SK-N-SH treated with all-trans-retinoic acid at 6 μM for 48 hours (cell line): Measurements from ENCODE around the gene ADAM19.
"Not testable (repeated sequence)": the region's sequence is repeated elsewhere in the genome, so short reads cannot be mapped to it uniquely, and the experiment has no call there.

Experiments used
- ATAC-seq: fragments of 200-7000 bp; cut with Tn5 transposase; 3 replicates; pipeline ENCODE4 v1.9.1; 2020; ENCODE audit warnings: mild to moderate bottlenecking, moderate library complexity
- ARNTL ChIP-seq: fragments of 450-650 bp; formaldehyde crosslinking; IDR thresholded peaks from 2 replicates; pipeline ENCODE4 v1.5.0; 2020; ENCODE audit warnings: low read depth, mild to moderate bottlenecking, moderate library complexity, borderline replicate concordance
- BACH2 ChIP-seq: fragments of 250-450 bp; sonication (Bioruptor Pico); IDR thresholded peaks from 2 replicates; pipeline ENCODE4 v1.9.0; 2021; ENCODE audit warnings: mild to moderate bottlenecking, borderline replicate concordance
- CSDC2 ChIP-seq: fragments of 250-450 bp; sonication (Bioruptor Pico); IDR thresholded peaks from 2 replicates; pipeline ENCODE4 v1.5.0; 2020; ENCODE audit warnings: mild to moderate bottlenecking, moderate library complexity
- ESRRG ChIP-seq: fragments of 250-450 bp; sonication (Bioruptor Pico); IDR thresholded peaks from 2 replicates; pipeline ENCODE4 v1.6.1; 2021; ENCODE audit warnings: mild to moderate bottlenecking
- GLIS3 ChIP-seq: fragments of 250-450 bp; sonication (Bioruptor Pico); IDR thresholded peaks from 2 replicates; pipeline ENCODE4 v1.5.0; 2020; ENCODE audit warnings: mild to moderate bottlenecking, moderate library complexity
- ISL1 ChIP-seq: fragments of 250-450 bp; sonication (Bioruptor Pico); IDR thresholded peaks from 2 replicates; pipeline ENCODE4 v2.1.2; 2022; ENCODE audit warnings: mild to moderate bottlenecking, moderate library complexity
- OSR1 ChIP-seq: fragments of 250-450 bp; sonication (Bioruptor Pico); IDR thresholded peaks from 2 replicates; pipeline ENCODE4 v1.8.0; 2022; ENCODE audit warnings: moderate library complexity, mild to moderate bottlenecking, inconsistent platforms
- RARB ChIP-seq: fragments of 250-450 bp; sonication (Bioruptor Pico); IDR thresholded peaks from 2 replicates; pipeline ENCODE4 v1.8.0; 2021; ENCODE audit warnings: mild to moderate bottlenecking, moderate library complexity
- SNAI2 ChIP-seq: fragments of 250-450 bp; sonication (Bioruptor Pico); IDR thresholded peaks from 2 replicates; pipeline ENCODE4 v1.5.0; 2020; ENCODE audit warnings: mild to moderate bottlenecking, moderate library complexity
- TCF4 ChIP-seq: fragments of 250-450 bp; sonication (Bioruptor Pico); IDR thresholded peaks from 2 replicates; pipeline ENCODE4 v1.8.0; 2021; ENCODE audit warnings: mild to moderate bottlenecking, moderate library complexity, borderline replicate concordance
- TOX ChIP-seq: fragments of 250-450 bp; sonication (Bioruptor Pico); IDR thresholded peaks from 2 replicates; pipeline ENCODE4 v1.8.0; 2021; ENCODE audit warnings: mild to moderate bottlenecking, moderate library complexity, borderline replicate concordance
- ZFP3 ChIP-seq: fragments of 250-450 bp; sonication (Bioruptor Pico); IDR thresholded peaks from 2 replicates; pipeline ENCODE4 v1.5.0; 2020; ENCODE audit warnings: mild to moderate bottlenecking, moderate library complexity
- ZFP30 ChIP-seq: fragments of 450-650 bp; formaldehyde crosslinking; IDR thresholded peaks from 2 replicates; pipeline ENCODE4 v1.5.0; 2022; ENCODE audit warnings: mild to moderate bottlenecking, moderate library complexity
- ZNF70 ChIP-seq: fragments of 450-650 bp; formaldehyde crosslinking; IDR thresholded peaks from 2 replicates; pipeline ENCODE4 v1.5.0; 2020; ENCODE audit warnings: mild to moderate bottlenecking, moderate library complexity
- ZNF8 ChIP-seq: fragments of 450-650 bp; formaldehyde crosslinking; IDR thresholded peaks from 2 replicates; pipeline ENCODE4 v1.5.0; 2020; ENCODE audit warnings: mild to moderate bottlenecking, moderate library complexity
- TF ChIP-seq, protein P1 (sequence below): fragments of 250-450 bp; sonication (Bioruptor Pico); IDR thresholded peaks from 2 replicates; pipeline ENCODE4 v1.5.1; 2020; ENCODE audit warnings: low read depth, mild to moderate bottlenecking, moderate library complexity
- TF ChIP-seq, protein P2 (sequence below): fragments of 250-450 bp; sonication (Bioruptor Pico); IDR thresholded peaks from 2 replicates; pipeline ENCODE4 v1.8.0; 2021; ENCODE audit warnings: low read depth, mild to moderate bottlenecking, moderate library complexity, borderline replicate concordance
- TF ChIP-seq, protein P3 (sequence below): fragments of 250-450 bp; sonication (Bioruptor Pico); IDR thresholded peaks from 2 replicates; pipeline ENCODE4 v1.8.0; 2020; ENCODE audit warnings: mild to moderate bottlenecking, moderate library complexity, borderline replicate concordance
- TF ChIP-seq, protein P4 (sequence below): fragments of 250-450 bp; sonication (Bioruptor Pico); IDR thresholded peaks from 2 replicates; pipeline ENCODE4 v1.5.0; 2020; ENCODE audit warnings: mild to moderate bottlenecking, moderate library complexity
- TF ChIP-seq, protein P5 (sequence below): fragments of 250-450 bp; sonication (Bioruptor Pico); IDR thresholded peaks from 2 replicates; pipeline ENCODE4 v1.5.1; 2021; ENCODE audit warnings: mild to moderate bottlenecking, moderate library complexity

The ADAM19 gene

DNA sequence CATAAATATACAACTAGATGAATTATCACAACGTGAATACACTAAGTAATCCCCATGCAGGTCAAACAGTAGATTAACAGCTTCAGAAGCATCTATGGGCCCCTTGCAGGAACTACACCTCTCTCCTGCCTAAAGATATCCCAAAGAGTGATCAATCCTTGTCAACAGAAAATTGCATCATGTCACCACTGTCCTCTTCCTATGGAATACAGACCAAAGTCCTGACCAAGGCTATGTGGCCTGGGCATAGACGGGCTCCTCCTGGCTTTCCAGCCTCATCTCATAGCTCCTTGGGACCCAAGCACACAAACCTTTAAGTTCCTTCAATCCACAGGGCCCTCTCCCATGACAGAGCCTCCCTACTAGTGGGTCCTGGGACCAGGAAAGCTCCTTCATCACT lies 90.2 kb downstream of the ADAM19 start:
- no peak for TF ChIP-seq OSR1 (CRISPR knock-in tag)
- no peak for TF ChIP-seq ZNF70 (CRISPR knock-in tag)
- no peak for TF ChIP-seq CSDC2 (CRISPR knock-in tag)
- TF ChIP-seq TOX (CRISPR knock-in tag): no peak
- TF ChIP-seq ISL1 (CRISPR knock-in tag): no peak
- TF ChIP-seq ESRRG (CRISPR knock-in tag): no peak
- no peak for TF ChIP-seq RARB
- TF ChIP-seq, protein P1, sequence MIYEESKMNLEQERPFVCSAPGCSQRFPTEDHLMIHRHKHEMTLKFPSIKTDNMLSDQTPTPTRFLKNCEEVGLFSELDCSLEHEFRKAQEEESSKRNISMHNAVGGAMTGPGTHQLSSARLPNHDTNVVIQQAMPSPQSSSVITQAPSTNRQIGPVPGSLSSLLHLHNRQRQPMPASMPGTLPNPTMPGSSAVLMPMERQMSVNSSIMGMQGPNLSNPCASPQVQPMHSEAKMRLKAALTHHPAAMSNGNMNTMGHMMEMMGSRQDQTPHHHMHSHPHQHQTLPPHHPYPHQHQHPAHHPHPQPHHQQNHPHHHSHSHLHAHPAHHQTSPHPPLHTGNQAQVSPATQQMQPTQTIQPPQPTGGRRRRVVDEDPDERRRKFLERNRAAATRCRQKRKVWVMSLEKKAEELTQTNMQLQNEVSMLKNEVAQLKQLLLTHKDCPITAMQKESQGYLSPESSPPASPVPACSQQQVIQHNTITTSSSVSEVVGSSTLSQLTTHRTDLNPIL: no peak
- TF ChIP-seq, protein P2, sequence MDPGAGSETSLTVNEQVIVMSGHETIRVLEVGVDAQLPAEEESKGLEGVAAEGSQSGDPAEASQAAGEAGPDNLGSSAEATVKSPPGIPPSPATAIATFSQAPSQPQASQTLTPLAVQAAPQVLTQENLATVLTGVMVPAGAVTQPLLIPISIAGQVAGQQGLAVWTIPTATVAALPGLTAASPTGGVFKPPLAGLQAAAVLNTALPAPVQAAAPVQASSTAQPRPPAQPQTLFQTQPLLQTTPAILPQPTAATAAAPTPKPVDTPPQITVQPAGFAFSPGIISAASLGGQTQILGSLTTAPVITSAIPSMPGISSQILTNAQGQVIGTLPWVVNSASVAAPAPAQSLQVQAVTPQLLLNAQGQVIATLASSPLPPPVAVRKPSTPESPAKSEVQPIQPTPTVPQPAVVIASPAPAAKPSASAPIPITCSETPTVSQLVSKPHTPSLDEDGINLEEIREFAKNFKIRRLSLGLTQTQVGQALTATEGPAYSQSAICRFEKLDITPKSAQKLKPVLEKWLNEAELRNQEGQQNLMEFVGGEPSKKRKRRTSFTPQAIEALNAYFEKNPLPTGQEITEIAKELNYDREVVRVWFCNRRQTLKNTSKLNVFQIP (CRISPR knock-in tag): no peak
- TF ChIP-seq, protein P3, sequence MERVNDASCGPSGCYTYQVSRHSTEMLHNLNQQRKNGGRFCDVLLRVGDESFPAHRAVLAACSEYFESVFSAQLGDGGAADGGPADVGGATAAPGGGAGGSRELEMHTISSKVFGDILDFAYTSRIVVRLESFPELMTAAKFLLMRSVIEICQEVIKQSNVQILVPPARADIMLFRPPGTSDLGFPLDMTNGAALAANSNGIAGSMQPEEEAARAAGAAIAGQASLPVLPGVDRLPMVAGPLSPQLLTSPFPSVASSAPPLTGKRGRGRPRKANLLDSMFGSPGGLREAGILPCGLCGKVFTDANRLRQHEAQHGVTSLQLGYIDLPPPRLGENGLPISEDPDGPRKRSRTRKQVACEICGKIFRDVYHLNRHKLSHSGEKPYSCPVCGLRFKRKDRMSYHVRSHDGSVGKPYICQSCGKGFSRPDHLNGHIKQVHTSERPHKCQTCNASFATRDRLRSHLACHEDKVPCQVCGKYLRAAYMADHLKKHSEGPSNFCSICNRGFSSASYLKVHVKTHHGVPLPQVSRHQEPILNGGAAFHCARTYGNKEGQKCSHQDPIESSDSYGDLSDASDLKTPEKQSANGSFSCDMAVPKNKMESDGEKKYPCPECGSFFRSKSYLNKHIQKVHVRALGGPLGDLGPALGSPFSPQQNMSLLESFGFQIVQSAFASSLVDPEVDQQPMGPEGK (CRISPR knock-in tag): no peak
- TF ChIP-seq ARNTL: no peak
- no peak for TF ChIP-seq ZFP30 (CRISPR knock-in tag)
- ATAC-seq: no peak

DNA sequence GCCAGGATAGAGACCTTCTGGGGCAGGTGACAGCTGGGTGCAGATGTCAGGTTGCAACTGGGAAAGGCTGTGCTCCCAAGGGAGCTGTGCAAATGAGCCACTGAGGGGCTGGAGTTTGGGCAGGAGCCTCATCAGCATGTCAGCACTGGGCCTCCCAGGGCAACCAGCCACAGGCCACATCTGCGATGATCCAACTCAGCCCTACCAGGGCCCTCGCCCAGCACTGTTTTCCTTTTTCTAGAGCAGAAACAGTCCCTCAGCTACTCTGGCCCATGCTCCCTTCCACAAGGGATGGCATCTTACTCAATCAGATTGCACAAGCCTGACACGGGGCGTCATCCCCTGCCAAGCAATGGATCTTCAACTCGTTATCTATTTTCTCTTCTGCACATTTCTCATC lies 90.8 kb downstream of the ADAM19 start:
- TF ChIP-seq, protein P3 (CRISPR knock-in tag): no peak
- TF ChIP-seq RARB (no peak), GLIS3 (no peak), BACH2 (CRISPR knock-in tag) (no peak), TCF4 (CRISPR knock-in tag) (no peak), ARNTL (no peak), ISL1 (CRISPR knock-in tag) (no peak), ZFP30 (CRISPR knock-in tag) (no peak), CSDC2 (CRISPR knock-in tag) (no peak), ESRRG (CRISPR knock-in tag) (no peak), SNAI2 (CRISPR knock-in tag) (no peak), ZNF8 (CRISPR knock-in tag) (no peak), ZFP3 (CRISPR knock-in tag) (no peak)
- TF ChIP-seq, protein P2 (CRISPR knock-in tag): no peak
- TF ChIP-seq, protein P1: no peak
- TF ChIP-seq, protein P4, sequence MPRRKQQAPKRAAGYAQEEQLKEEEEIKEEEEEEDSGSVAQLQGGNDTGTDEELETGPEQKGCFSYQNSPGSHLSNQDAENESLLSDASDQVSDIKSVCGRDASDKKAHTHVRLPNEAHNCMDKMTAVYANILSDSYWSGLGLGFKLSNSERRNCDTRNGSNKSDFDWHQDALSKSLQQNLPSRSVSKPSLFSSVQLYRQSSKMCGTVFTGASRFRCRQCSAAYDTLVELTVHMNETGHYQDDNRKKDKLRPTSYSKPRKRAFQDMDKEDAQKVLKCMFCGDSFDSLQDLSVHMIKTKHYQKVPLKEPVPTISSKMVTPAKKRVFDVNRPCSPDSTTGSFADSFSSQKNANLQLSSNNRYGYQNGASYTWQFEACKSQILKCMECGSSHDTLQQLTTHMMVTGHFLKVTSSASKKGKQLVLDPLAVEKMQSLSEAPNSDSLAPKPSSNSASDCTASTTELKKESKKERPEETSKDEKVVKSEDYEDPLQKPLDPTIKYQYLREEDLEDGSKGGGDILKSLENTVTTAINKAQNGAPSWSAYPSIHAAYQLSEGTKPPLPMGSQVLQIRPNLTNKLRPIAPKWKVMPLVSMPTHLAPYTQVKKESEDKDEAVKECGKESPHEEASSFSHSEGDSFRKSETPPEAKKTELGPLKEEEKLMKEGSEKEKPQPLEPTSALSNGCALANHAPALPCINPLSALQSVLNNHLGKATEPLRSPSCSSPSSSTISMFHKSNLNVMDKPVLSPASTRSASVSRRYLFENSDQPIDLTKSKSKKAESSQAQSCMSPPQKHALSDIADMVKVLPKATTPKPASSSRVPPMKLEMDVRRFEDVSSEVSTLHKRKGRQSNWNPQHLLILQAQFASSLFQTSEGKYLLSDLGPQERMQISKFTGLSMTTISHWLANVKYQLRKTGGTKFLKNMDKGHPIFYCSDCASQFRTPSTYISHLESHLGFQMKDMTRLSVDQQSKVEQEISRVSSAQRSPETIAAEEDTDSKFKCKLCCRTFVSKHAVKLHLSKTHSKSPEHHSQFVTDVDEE: no peak
- TF ChIP-seq, protein P5, sequence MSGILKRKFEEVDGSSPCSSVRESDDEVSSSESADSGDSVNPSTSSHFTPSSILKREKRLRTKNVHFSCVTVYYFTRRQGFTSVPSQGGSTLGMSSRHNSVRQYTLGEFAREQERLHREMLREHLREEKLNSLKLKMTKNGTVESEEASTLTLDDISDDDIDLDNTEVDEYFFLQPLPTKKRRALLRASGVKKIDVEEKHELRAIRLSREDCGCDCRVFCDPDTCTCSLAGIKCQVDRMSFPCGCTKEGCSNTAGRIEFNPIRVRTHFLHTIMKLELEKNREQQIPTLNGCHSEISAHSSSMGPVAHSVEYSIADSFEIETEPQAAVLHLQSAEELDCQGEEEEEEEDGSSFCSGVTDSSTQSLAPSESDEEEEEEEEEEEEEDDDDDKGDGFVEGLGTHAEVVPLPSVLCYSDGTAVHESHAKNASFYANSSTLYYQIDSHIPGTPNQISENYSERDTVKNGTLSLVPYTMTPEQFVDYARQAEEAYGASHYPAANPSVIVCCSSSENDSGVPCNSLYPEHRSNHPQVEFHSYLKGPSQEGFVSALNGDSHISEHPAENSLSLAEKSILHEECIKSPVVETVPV: no peak
- TF ChIP-seq, all 23 proteins: peak for 0
- ATAC-seq: no peak

DNA sequence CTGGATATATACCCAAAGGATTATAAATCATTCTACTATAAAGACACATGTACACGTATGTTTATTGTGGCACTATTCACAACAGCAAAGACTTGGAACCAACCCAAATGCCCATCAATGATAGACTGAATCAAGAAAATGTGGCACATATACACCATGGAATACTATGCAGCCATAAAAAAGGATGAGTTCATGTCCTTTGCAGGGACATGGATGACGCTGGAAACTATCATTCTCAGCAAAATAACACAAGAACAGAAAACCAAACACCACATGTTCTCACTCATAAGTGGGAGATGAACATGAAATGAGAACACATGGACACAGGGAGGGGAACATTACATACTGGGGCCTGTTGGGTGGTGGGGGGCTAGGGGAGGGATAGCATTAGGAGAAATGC lies 92.9 kb downstream of the ADAM19 start:
- ATAC-seq: not testable (repeated sequence)
